Activated CD4-positive, alpha-beta T cell treated with anti-CD3 and anti-CD28 coated beads, Interleukin-2, amount 10 ng/mL, durations not matched to agents 24 days and 14 days (primary cell): ENCODE results near the gene SHISA8. TPM values are rescaled to one million over a fixed set of nuclear protein-coding genes. Genes with fewer than 3 reads are reported as not detected.

ENCODE experiments used
- total RNA-seq: library from RNA; stranded (reverse); gene quantifications from 2 replicates; pipeline ENCODE4 v1.2.3, GENCODE V29; 2022

Gene SHISA8
- total RNA-seq, 1 donor from 2014 or later, result 5.7 TPM

Other genes starting within 250 kb of the SHISA8 start
- 343 and 345 TPM in 2 replicates for gene SNU13, start 226.2 kb downstream of the SHISA8 start, total RNA-seq
- gene MEI1, start 215.6 kb downstream of the SHISA8 start, total RNA-seq, result 14.2 and 15.7 TPM in 2 replicates
- 19.7 TPM in 2 replicates for gene CCDC134, start 114.4 kb downstream of the SHISA8 start, total RNA-seq
- gene SREBF2, start 82.0 kb downstream of the SHISA8 start, total RNA-seq, result 209 and 218 TPM in 2 replicates
- gene TNFRSF13C, start 11.7 kb upstream of the SHISA8 start, total RNA-seq, result 3.4 TPM in 2 replicates
- gene CENPM, start 32.1 kb upstream of the SHISA8 start, total RNA-seq, result 86.9 and 88.6 TPM in 2 replicates
- 5.7 and 6.8 TPM in 2 replicates for gene SEPTIN3, start 54.4 kb upstream of the SHISA8 start, total RNA-seq
- 1.3 and 1.4 TPM in 2 replicates for gene WBP2NL, start 83.7 kb upstream of the SHISA8 start, total RNA-seq
- 28.2 and 29.9 TPM in 2 replicates for gene NAGA, start 155.7 kb upstream of the SHISA8 start, total RNA-seq
- gene PHETA2, start 159.2 kb upstream of the SHISA8 start, total RNA-seq, result 5.0 and 6.2 TPM in 2 replicates
- 54.4 and 58.7 TPM in 2 replicates for gene SMDT1, start 164.6 kb upstream of the SHISA8 start, total RNA-seq
- 77.7 and 87.8 TPM in 2 replicates for gene NDUFA6, start 175.7 kb upstream of the SHISA8 start, total RNA-seq
- 3.8 and 4.5 TPM in 2 replicates for gene CYP2D6, start 215.7 kb upstream of the SHISA8 start, total RNA-seq